Activated T-cell treated with anti-CD3 and anti-CD28 coated beads, Interleukin-2, amount 50 U/mL, for 1 hour (primary cell): ENCODE results near the gene RFTN1.

Source experiments
- DNase-seq: peaks from one replicate; pipeline ENCODE4 v3.0.0-alpha.2; 2020

RFTN1 gene

DNA sequence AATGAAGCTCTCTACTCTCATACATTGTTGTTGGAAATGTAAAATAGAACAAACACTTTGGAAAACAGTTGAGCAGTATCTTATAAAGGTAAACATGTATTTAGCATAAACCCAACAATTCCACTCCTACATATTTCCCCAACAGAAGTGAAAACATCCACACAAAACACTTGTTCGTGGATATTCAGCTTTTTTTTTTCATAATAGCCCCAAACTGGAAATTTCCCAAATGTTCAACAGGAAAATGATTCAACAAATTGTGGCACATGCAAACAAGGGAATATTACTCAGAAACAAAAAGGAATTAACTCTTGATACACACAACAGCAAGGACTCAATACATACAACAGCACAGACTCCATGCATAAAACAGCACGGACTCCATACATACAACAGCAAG lies 28.5 kb downstream of the RFTN1 start:
- no peak for DNase-seq

GRCh38 chr3:16484216-16484615 lies 29.3 kb downstream of the RFTN1 start:
- no peak for DNase-seq

DNA sequence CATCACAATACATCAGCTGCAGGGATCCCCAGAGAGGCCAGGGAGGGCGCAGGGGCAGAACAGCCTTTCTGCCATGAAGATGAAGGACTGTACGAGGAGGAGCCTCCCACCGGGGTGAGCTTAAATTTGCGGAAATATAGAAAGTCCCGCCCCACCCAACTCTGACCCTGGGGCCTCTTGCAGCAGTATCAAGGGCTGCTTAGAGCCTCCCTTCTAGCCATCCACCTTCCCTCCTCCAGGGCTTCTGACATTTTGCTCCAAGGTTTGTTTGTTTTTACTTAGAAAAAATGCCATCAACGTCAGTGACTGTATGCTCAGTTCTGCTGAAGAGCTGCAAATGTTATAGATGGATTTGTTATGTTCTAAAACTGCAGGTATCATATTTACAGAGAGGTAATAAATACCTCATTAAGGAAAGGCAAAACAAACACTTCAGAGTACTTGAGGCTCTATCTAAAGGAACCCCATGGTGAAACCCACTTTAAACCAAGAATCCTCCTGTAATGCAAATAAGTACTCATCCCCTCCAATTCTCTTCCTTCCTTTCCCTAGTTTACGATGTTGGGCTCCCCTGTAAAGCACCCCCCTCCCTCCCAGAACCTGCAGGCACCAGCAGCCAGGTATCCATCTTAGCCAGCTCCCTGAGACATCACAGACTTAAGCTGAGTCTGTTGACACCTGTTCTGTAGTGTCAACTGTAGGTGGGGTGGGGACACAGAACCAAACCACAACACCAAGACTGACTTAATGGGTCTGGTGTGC lies 30.5 kb downstream of the RFTN1 start:
- DNase-seq, result peak; percentile 33

DNA sequence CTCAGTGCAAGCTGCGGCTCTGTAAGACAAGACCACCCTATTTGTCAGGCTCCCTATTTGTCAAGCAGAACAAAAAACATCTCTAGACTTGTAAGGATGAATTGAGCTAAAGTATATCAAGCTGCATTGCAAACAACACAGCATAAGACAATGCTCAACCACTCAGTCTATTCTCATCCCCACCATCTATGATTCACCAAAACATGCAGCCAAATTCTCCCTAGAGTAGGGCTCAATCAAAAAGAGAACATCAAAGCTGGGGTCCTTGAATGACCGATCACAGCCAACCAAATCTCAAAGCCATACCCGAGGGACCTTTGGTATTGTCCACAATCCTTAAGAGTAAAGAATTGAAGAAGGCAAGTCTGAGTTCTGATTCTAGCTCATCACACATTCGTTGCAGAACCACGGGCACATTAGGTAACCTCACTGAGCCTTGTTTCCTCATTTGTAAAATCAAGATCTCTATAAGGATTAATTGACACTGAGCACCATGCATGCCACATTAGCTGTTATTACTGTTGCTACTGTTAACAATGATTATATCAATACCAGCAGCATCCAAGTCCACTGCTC lies 31.2 kb downstream of the RFTN1 start:
- DNase-seq, result no peak

GRCh38 chr3:16481546-16481897 lies 32.0 kb downstream of the RFTN1 start:
- DNase-seq, result no peak

- DNase-seq, result no peak
Observed at GRCh38 chr3:16480861-16481545, 32.5 kb downstream of the RFTN1 start.

DNA sequence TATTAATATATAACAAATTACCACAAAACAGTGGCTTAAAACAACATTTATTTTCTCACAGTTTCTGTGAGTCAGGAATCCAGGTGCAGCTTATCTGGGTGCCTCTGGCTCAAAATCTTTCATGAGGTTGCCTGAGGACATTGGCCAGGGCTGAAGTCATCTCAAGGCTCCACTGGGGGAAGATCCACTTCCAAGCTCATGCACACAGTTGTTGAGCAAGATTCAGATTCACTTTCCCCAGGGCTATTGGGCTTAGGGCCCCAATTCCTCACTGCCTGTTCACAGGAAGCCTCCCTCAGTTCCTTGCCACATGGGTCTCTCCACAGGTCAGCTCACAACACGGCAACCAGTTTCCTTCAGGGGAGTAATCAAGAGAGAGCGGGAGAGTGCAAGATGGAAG lies 35.0 kb downstream of the RFTN1 start:
- DNase-seq, result no peak

GRCh38 chr3:16477521-16477920 lies 36.0 kb downstream of the RFTN1 start:
- no peak for DNase-seq

DNA sequence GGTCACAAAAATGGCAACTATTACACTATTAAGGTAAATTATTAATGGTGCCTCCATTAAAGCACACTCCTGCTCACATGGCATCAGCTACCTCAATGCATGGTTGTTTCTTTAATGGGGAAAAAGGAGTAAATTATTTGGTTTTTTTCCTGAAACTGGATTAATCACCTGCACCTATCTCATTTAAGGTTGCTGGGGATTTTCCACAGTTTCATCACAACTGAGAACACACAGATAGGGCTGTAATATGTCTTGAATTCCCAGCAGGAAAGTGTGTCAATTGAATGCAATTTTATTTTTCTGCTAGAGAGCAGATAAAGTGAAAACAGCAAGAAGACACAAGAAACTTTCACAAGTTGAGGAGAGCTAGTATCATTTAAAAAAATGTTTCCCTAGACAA lies 36.4 kb downstream of the RFTN1 start:
- DNase-seq, result no peak

DNA sequence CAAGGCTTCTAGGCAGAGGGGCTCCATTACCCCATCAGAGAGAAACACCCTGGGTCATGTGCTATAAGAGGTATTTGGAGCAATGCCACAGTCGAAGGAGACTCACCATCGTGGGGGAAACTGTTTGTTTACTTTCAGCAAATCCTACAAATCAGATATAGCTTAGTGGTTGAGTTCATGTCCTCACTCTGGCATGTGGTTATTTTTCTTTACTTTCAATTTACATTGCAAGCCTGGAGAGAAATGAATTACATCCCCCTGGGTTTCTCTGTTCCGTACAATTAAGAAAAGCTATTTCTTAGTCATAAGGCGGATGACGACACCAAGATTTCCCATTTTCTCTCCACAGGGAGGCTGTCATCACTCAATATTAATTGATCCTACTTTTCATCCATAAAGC lies 36.9 kb downstream of the RFTN1 start:
- no peak for DNase-seq

GRCh38 chr3:16475766-16476165 lies 37.7 kb downstream of the RFTN1 start:
- DNase-seq, result no peak

- DNase-seq, result no peak
Observed at GRCh38 chr3:16474920-16475319, 38.6 kb downstream of the RFTN1 start.

- DNase-seq, result no peak
Observed at GRCh38 chr3:16474216-16474615, 39.3 kb downstream of the RFTN1 start.

- DNase-seq, result no peak
Observed at GRCh38 chr3:16472593-16472992, 40.9 kb downstream of the RFTN1 start.

DNA sequence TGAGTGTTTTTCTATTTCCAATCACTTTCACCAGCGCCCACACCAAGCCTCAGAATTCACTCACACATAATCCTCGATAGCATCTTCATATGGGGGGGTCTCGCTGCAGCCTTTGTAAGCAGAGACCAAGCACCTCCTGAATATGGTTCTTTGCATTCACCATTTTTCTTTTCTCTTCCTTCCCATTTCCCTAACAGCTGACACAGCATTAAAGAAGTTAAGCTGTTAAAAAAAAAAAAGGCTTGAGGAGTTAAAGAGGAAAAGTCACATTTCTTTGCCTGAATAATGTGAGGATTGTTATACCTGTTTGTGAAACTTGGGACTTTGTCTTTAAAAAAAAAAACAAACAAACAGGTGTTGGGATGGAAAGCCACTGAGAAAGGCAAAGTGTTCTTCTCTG lies 41.6 kb downstream of the RFTN1 start:
- no peak for DNase-seq

GRCh38 chr3:16470590-16470989 lies 42.9 kb downstream of the RFTN1 start:
- no peak for DNase-seq

DNA sequence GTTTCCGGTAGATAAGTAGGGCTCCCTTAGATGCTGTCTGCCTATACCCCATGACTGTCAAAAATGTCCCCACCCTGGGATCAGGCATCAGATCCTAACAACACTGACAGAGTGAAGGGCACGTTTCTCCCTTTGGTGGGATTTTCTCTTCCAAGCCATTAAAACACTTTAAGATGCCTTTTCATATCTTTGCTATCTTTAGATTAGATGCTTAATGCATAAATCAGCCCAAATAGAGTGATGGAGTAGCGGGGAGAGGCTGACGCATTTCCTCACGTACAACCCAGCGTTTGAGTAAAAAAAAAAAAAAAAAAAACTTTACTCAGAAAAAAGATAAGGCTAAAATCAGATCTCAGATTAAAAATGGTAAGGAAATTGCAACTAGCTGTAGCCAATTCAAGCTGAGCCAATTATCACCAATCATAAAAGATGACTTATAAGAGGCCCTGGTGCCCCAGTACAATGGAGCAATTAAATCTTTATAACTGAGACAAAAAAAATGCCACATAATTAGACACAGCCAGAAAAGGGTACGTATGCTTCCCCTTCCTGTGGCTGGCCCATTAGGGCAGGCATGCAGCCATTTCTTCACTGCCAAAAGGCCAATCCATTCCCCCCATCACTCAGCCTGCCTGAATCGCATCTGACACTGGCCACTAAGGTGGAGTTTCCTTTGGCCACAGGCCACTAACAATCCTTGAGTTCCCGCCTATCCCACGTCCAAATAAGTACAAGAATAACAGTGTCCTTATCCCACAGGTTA lies 45.0 kb downstream of the RFTN1 start:
- peak; percentile 27 for DNase-seq

DNA sequence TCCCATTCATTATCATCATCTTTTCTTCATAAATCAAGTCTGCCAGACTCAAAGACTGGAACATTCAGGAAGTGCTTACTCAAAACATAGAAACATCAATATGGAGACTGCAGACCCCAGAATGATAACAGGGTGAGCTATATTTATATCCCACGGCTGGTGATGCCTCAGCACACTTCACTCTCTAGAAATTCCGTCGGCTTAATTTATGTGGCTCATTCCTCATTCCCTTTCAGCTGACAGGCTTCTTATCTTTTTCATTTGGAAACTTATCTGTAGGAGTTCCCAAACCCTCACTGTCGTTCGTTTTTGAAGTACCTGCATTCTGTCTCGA lies 45.5 kb downstream of the RFTN1 start:
- DNase-seq, result no peak

DNA sequence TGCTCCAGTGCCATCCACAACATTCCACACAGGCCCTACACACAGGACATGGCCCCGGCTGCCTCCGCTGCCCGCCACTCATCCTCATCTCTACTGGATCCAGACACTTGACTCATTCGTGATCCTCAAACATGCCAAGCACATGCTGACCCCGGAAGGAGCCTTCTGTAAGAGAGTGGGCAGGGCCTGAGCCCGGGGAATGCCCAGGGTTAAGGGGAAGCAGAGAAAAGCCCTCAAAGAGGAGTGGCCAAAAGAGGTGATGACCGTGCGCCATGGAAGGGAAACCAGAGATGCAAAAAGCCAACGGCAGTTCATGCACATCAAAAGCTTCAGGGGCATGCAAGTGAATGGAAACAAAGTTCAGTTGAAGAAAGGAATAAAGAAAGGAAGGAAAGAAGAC lies 46.1 kb downstream of the RFTN1 start:
- peak; percentile 53 for DNase-seq

GRCh38 chr3:16466822-16467221 lies 46.7 kb downstream of the RFTN1 start:
- DNase-seq, result no peak

GRCh38 chr3:16464511-16465148 lies 48.9 kb downstream of the RFTN1 start:
- no peak for DNase-seq

DNA sequence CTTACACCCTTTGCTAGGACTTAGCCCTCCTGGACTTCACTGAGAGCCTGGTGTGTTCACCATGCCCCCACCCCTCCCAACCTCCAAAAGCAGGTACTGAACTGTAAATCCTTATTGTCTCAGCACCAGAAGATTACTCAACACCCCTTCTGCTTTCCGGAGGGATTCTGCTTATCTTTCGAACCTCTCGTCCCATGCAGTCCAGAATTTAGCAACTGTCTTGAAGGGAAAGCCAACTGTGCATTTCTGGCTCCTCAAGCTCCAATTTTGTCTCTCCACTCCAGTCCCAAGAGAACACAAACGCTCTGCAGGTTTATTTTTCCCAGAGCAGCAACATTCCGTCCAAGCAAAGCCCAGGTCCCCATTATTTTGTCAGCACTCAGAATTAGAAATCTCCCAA lies 49.6 kb downstream of the RFTN1 start:
- no peak for DNase-seq

DNA sequence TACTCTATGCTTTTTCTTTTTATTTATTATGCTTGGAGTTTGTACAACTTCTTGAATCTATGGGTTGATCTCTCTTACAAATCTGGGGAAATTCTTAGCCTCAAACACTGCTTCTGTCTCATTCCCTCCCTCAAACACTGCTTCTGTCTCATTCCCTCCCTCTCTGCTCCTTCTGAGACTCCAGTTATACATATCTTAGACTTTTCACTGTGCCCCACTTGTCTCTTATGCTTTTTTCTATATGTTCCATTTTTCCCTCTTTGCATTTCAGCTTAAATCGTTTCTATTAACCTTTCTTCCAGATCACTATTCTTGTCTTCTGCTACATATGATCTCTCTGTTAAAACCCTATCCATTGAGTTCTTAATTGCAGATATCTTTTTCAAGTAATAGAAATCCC lies 50.4 kb downstream of the RFTN1 start:
- no peak for DNase-seq
